HG03457 (cell line): Measurements from ENCODE around the gene RBM17.
"Not testable (repeated sequence)": the region's sequence is repeated elsewhere in the genome, so short reads cannot be mapped to it uniquely, and the experiment has no call there.

ENCODE experiments used
- ATAC-seq: cut with Tn5 transposase; IDR thresholded peaks from one replicate; pipeline ENCODE4 v1.9.1; 2021; ENCODE audit warnings: moderate number of reproducible peaks; ENCODE audit not compliant: unreplicated experiment

The RBM17 gene

DNA sequence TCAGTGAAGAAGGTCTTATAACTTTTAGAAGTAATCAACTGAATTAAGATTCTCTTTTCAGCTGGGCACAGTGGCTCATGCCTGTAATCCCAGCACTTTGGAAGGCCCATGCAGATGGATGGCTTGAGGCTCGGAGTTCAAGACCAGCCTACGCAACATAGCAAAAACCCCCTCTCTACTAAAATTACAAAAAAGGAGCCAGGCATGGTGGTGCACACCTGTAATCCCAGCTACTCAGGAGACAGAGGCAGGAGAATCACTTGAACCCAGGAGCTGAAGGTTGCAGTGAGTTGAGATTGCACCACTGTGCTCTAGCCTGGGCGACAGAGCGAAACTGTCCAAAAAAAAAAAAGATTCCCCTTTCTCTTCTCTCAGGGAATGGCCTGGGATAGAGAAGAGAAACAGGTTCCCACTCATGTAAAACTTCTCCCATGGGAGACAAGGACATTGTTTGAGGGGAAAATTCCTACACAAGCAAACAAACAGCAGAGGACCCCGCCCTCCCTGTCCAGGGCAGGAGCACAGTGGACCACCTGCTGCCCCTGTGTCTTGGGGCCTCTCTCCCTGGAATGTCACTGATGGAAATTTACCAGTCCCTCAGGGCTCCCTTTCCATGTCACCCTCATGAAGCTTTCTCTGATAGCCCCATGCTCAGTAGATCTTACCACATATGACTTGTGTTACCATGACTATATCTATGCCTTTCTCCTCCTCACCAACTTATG is 32.3 kb upstream of the RBM17 start:
- no peak for ATAC-seq

DNA sequence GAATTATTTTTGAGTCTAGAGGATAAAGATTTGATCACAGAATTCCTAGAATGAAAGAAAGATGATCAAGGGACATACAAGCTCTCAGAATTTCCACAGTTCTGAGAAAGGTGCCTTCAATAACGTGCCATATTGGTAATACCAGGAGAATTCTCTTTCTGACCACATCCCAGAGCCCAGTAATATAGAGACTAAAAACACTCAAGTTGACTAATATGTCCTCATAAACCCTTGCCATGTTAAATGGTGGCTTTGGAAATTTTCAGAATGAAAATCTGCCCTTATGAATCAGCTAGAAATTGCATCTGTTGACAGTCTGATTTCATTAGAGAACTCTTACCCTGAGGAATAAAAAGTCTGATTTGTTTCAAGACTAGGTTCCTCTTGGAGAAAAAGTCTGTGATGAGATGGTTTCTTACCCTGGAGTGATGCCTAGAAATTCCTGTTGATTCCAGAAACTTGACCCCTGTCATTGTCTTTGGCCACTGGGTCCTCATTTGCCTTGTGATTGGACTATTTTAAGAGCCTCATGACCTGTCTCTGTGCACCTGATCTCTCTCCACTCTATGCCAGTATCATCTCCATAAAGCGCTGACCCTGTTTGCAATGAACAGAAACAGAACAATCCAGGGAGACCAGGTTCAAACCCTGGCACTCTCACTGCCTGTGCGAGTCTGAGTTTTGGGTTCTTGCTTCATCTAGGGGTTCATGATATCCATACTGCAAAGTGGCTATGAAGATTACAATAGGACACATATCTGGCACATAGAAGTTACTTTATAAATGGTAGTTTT is 30.0 kb upstream of the RBM17 start:
- no peak for ATAC-seq

DNA sequence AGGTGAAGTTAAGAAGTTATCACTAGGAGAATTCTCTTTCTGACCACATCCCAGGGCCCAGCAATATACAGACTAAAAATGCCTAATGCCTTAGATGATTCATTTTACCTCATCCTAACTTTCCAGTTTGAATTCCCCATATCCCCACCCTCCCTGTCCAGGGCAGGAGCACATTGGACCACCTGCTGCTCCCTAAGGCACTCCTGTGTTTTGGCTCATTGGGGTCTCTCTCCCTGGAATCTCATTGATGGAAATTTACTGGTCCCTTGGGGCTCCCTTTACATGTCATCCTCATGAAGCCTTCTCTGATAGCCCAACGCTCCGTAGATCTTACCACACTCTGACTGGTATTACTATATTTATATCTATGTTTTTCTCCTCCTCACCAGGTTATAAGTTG is 29.3 kb upstream of the RBM17 start:
- no peak for ATAC-seq

DNA sequence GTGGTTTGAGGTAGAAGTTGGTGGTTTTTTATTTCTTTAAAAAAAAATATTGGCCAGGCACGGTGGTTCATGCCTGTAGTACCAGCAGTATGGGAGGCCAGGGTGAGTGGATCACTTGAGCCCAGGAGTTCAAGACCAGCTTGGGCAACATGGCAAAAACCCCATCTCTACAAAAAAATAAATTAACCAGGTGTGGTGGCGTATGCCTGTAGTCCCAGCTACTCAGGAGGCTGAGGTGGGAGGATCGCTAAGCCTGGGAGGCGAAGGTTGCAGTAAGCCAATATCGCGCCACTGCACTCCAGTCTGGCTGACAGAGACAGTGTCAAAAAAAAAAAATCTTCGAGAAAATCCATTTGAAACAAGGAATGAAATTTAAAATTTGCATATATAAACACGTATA is 27.8 kb upstream of the RBM17 start:
- no peak for ATAC-seq

DNA sequence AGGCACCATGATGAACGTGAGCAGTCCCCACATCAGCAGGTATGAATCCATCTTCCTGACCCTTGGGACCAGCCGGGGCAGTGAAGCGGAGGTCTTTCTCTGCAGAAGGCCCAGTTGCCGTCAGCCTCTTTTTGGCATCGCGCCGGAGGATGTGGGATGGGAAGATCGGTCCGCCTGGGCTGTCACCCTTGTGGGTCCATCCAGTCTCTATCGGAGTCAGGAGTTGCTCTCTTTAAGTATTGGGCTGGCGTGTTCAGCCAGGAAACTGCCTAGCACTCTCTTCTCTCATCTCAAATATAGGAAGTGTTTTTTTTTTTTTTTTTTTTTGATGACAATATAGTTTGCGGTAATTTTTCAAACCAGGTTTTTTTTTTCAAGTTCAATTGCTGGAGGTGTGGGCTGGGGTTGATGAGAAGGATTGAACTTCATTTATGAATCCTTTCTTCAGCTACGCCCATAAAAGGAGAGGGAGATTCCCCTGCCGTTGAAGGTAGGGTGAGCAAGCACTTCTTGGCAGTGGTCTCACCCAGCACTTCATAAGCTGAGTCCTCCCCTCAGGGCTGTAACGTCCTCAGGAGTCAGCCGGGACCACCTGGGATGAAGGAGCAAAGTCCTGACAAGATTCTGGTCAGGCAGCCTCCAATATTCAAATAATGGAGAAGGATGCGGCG is 26.6 kb upstream of the RBM17 start, which contains the start of gene IL2RA:
TSS of gene IL2RA (minus strand) at position 267 of the 671 bp plus-strand sequence. CDS start at position 51, 216 bp downstream.
- ATAC-seq, result no peak

DNA sequence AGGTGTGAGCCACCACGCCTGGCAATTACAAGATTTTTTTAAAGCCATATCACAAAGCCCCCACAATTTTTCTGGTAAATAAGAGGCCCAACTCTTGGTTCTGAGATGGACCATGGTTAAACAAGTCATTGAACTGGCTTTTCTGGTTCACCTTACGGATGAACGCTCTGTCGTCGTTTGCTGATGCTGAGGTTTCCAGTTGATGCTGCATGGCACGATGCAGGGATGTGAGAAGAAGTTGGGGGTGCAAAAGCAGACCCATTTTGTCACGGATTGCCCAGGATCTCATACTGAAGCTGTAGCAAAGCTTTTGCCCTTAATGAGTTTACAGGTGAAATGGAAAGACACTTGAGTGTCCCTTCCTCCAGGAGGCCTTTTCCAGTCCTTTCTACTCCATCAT is 24.7 kb upstream of the RBM17 start:
- ATAC-seq, result no peak

DNA sequence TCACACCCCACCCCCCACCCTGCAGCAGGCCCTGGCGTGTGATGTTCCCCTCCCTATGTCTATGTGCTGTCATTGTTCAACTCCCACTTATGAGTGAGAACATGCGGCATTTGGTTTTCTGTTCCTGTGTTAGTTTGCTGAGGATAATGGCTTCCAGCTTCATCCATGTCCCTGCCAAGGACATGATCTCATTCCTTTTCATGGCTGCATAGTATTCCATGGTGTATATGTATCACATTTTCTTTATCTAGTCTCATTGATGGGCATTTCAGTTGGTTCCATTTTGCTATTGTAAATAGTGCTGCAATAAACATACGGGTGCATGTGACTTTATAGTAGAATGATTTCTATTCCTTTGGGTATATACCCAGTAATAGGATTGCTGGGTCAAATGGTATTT is 24.1 kb upstream of the RBM17 start:
- ATAC-seq, result not testable (repeated sequence)

DNA sequence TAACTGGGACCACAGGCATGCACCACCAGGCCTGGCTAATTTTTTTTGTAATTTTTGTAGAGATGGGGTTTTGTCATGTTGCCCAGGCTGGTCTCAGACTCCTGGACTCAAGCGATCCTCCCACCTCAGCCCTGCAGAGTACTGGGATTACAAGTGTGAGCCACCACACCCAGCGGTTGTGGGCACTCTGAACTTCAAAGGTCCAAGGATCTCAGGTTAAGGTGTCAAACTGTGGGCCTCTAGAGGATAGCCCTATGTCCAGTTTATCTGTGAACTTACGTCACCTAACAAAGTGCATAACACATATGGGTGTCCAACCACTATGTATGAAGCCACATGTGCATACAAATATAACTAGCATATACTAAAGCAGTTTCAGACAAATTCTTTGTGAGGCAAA is 23.4 kb upstream of the RBM17 start:
- ATAC-seq, result no peak

DNA sequence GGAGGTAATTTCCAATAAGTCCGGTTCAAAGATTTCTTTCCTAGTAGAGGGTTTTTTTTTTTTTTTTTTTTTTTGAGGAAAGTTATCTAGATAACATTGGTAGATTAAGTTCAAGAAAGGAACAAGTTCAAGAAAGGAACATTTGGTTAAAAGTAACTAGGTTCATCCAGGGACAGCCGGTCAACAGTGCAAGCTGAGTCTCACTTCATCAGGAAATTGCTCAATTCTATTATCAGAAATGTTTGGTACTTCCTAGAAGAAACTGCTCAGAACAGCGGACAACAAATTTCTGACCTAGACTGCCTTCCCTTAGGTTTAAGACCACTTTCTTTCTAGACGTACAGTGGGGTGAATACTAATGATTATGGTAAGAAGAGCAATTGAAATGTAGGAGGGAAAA is 23.0 kb upstream of the RBM17 start:
- no peak for ATAC-seq

DNA sequence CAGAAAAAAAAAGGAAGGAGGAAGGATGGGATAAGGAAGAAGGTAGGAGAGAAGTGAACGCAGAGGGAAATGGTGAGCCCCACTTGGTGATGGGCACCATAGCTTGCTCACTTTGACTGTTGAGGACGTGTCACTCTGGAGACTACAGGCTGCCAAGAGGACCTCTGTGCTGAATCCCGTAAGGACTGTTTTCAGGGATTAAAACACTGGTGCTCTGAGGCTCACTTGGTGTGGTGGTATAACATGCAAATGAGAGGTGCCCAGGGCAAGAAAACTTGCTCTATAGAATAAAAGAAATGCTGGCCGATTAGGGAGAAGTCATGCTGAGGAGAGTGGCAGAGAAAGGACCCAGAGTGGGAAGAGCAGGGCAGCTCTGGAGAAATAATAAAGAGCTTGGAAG is 21.4 kb upstream of the RBM17 start:
- no peak for ATAC-seq

DNA sequence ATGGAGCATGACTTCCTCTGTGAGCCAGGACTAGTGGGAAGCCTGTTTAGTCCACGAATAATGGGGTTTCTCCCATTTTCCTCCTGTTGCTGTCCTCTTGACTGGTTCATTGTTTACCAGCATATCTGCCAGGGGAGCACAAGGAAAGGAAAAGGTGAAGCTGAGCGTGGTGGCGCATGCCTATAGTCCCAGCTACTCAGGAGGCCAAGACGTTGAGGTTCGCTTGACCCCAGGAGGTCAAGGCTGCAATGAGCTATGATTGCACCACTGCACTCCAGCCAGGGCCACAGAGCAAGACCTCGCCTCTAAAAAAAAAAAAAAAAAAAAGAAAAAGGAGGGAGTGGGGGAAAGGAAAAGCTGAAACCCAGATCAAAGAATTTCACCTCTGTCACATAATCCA is 20.8 kb upstream of the RBM17 start:
- no peak for ATAC-seq

DNA sequence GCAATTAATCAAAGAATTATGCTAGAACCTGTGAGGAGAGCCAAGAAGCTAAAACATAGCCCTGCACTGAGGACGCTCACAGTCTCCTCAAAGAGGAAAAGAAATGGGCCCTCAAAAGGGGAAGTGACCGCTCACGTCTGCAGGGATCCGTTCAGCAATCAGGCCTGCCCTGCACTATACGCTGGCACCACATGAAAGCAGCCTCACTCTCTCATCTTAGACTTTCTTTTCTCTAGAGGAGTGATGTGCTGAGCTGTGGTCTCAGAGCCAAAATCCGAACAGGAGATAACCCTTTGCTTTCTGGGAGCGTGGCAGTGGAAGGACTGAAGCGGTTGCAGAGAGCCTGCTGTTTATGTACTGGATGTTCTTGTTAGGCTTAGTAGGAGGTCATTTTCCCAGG is 20.4 kb upstream of the RBM17 start:
- ATAC-seq, result no peak

DNA sequence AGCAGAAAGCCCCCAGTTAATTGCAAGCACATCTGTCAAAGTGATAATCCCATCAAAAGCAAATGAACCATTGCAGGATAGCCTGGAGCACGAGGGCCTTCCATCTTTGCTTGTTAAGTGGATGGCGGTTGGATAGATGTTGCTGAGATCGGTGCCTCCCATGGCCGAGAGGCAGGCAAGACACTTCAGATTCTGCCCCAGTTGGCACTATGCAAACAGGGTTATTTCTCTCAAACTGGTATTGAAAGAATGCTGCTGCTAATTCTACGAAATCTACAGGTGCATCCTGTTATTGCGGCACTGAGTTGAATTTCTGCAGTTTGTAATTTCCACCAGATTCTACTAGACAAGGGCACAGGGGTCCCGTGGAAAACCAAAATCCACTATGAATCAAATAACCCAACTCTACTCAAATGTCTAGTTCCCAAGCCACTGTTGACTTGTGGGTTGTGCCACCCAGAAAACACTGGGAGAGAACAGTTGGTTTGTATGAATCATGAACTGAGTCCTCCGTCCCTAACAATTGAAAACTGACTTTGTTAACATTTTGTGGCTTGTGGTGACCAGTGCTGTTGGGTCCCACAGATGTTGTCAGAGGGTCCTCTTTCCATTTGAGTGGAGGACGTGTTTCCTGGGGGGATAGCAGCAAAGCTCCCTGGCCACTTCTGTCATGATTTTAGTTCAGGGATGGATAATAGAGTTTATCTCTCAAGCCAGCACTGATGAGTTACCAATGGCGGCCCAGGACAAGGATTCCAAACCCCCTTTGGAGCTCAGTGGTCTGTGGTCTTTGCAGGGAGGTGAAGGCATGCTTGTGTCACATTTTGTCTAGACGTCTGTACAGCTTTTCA is 19.5 kb upstream of the RBM17 start:
- ATAC-seq, result no peak

DNA sequence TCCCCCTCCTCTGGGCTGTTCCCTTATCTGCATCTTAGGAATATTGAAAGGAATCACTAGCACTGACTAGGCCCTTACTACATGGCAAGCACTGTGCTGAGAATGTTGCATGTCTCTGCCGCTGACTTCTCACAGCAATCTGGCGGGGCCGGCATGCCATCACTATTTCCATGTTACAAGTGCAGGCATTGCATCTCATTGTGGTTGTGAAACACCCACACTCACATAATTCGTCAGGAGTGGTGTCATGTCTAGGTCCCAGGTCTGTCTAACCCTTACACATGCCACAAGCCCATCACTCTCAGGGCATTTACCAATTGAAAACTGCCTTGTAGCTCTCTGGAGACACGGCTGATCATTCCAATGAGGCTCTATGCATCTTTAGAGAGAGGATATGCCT is 18.2 kb upstream of the RBM17 start:
- ATAC-seq, result no peak

DNA sequence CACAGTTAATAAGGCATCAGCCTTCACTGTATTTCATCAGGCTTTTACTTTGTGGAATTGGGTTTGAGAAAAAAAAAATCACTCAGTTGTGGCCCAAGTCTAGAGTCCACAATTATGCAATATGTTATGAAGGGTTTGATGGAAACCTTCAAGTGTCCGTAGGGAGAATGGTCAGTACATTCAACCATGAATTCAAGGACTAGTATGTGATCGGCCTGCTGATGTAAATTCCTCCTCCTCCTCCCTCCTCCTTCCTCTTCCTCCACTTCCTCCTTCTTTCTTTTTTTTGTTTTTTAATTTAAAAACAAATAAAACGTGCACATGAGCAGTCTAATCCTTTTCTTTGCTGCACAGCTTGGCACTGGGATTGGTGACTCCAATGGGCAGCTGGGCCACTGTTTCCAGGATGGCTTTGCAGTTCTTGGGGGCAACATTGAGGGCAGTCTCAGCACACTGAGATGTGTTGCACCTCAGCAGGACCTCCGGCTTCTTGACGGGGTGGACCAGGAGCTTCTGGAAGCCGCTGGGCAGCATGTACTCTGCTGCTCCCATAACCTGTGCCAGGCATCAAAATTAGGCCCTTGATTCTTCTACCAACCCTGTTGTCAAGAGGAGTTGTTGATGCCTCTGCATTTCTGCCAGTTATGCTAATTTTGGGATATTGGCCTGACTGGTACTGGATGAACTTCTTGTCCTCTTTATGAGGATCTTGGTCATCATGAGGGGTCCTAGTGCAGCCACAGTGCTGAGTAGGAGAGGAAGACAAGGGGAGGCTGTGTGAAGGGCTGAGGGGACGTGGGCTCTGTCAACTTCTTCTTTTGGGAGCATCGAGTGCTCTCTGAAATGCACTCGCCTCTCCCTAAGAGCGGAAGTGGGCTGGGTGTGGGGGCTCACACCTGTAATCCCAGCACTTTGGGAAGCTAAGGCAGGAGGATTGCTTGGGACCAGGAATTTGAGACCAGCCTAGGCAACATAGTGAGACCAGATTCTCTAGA is 17.4 kb upstream of the RBM17 start:
- ATAC-seq, result no peak

DNA sequence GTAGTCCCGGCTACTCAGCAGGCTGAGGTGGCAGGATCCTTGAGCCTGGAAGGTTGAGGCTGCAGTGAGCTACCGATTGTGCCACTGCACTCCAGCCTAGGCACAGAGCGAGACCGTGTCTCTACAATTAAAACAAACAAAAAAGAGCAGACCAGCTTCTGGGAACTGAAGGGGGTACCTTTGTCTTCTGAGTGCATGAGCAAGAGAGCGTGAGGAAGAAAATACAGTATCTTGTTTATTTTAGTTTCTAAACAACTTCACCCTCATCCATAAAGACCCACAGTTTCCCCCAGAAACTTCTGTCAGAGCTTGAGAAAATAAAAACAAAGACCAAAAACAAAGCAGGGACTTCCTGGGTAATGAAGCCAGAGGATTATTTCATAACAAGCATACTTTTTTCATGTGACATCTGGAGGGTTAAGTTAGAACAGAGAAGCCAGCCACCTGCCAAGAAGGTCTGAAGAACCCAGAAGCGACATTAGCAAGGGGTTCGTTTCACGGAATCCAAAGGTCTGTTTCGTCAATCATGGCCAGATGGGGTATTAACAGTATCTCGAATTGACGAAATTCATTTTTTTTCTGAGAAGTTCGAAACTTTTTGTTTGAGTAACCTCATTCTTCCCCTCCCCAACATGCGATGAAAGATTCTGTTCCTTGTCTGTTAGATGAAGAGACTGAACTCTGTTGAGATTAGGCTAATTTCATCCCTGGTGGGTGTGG is 16.5 kb upstream of the RBM17 start:
- peak; percentile 47 for ATAC-seq

DNA sequence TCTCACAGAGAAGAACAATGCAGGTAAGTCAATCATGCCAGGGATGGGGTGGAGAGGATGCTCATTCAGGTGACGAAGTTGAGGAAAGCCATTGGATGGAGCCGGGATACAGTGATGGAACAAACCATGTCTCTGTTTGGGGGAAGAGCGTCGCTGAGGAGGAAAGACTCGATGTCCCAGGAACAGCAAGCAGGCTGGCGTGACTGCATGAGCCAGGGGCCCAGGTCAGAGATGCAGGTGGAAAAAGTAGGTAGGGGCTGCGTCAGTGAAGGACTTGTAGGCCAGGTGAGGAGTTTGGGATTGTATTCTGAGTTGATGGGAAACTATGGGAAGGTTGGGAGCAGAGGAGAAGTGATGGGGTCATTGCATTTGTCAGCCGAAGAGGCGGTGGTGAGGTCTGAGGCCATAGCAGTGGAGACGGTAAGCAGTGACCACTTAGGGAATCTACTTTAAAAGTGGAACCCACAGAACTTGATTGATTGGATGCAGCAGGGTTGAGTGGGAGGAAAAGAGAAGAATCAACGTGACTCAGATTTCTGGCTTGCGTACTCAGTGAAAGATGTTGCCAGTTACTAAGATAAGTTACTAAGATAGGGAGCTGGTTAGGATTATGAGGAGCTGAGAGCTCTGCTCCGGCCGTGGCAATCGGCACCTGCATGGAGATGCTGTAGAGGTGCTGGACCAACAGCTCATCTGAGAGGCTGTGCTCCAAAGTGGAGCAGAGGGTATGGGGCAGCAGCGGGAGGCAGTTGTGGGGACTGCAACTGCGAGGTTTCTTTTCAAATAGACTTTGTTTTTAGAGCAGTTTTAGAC is 14.1 kb upstream of the RBM17 start:
- no peak for ATAC-seq

DNA sequence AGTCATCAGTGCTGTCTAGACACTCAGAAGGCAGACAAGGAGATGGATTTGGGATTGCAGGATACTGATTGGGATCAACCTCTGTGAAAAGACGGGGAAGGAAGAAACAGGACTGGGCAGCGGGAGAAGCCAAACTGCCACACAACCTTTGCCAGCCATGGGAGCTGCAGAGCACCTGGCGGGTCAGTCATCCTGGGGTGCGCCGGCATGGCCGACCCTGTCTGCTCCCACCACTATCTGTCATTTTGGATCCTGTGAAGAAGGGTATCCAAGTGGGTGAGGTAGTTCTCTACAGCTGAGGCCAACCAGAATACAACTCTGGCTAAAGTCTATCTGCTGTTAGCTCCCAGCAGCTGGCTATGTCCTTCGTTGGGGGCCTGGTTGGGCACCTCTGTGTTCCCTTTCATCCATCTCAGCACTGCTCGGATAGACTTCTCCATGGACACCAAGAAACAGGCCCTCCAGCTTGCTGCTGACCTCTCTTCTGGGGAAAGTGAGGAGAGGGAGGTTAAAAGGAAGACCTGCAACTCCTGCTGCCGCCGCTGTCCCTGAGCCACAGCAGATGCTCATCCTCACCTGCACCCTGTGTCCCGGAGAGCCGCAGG is 11.7 kb upstream of the RBM17 start:
- ATAC-seq, result no peak
